HFFc6 (cell line): Measurements from ENCODE around the gene HS6ST3. TPM values are rescaled to one million over a fixed set of nuclear protein-coding genes. Genes with fewer than 3 reads are reported as not detected.

Experiments
- DNase-seq: peaks from one replicate; pipeline ENCODE4 v3.0.0-alpha.2; 2018
- H3K27ac Mint-ChIP-seq: 2 replicates; pipeline ENCODE4 v1.8.0; 2020; ENCODE audit warnings: mild to moderate bottlenecking, mixed read lengths
- H3K27me3 Mint-ChIP-seq: 2 replicates; pipeline ENCODE4 v1.8.0; 2021; ENCODE audit warnings: mild to moderate bottlenecking, moderate library complexity, mixed read lengths; ENCODE audit not compliant: insufficient read depth
- H3K36me3 Mint-ChIP-seq: 2 replicates; pipeline ENCODE4 v1.8.0; 2021; ENCODE audit warnings: low read depth, mixed read lengths
- H3K4me1 Mint-ChIP-seq: 2 replicates; pipeline ENCODE4 v1.8.0; 2020; ENCODE audit warnings: low read depth, mixed read lengths
- H3K4me3 Mint-ChIP-seq: 2 replicates; pipeline ENCODE4 v1.8.0; 2020; ENCODE audit warnings: mild to moderate bottlenecking, moderate library complexity, mixed read lengths
- H3K9me3 Mint-ChIP-seq: 2 replicates; pipeline ENCODE4 v1.8.0; 2020; ENCODE audit warnings: mild to moderate bottlenecking, mixed read lengths
- total RNA-seq, 6 experiments: library from RNA; stranded (reverse); fragmentation: NEBNext Ultra II Directional; extraction: Animal tissue kit (Norgen Biotek cat#: 25700); gene quantifications; 2 replicates in 1 of 6; 3 replicates in 5 of 6; pipeline ENCODE4 v1.2.3, GENCODE V29; 2021
- TF ChIP-seq, protein P1 (sequence below): fragments of 200-600 bp; sonication (generic); IDR thresholded peaks from 2 replicates; pipeline ENCODE4 v1.5.0; 2021; ENCODE audit warnings: antibody characterized with exemption, mild to moderate bottlenecking

Gene HS6ST3
- total RNA-seq, 6 experiments from 2014 or later, result not detected

DNA sequence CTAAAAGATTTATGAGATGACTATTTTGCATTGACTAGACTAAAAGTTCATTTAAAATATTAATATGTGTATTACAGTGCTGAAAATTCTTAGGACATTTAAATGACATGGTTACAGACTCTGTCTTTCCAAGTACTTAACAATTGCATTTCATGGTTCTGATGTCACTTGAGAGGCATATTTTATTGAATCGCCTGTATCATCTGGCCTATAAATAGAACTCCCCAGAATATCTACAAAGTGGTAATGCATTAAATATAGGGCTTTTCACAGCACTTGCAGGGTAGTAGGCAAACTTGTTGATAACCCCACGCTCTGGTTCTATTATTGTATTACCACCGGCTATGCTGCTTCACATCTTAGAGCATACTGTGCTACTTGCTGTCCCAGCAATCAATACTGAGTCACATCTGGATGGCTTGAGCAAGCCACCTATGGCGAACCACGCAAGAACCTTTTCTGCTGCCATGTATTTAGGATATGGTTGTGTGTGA, 400.6 kb downstream of the HS6ST3 start:
- Mint-ChIP-seq H3K27me3 (no peaks in the 10 kb centered on the region; the same call in 1 of the 2 replicates), H3K4me3 (no peak overlapping the region), H3K4me1 (no peaks in the 10 kb centered on the region), H3K9me3 (peaks cover 26% of the 10 kb centered on the region), H3K27ac (no peak overlapping the region), H3K36me3 (no peaks in the 10 kb centered on the region)
- TF ChIP-seq, protein P1, sequence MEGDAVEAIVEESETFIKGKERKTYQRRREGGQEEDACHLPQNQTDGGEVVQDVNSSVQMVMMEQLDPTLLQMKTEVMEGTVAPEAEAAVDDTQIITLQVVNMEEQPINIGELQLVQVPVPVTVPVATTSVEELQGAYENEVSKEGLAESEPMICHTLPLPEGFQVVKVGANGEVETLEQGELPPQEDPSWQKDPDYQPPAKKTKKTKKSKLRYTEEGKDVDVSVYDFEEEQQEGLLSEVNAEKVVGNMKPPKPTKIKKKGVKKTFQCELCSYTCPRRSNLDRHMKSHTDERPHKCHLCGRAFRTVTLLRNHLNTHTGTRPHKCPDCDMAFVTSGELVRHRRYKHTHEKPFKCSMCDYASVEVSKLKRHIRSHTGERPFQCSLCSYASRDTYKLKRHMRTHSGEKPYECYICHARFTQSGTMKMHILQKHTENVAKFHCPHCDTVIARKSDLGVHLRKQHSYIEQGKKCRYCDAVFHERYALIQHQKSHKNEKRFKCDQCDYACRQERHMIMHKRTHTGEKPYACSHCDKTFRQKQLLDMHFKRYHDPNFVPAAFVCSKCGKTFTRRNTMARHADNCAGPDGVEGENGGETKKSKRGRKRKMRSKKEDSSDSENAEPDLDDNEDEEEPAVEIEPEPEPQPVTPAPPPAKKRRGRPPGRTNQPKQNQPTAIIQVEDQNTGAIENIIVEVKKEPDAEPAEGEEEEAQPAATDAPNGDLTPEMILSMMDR, result no peak
- DNase-seq, result no peak

DNA sequence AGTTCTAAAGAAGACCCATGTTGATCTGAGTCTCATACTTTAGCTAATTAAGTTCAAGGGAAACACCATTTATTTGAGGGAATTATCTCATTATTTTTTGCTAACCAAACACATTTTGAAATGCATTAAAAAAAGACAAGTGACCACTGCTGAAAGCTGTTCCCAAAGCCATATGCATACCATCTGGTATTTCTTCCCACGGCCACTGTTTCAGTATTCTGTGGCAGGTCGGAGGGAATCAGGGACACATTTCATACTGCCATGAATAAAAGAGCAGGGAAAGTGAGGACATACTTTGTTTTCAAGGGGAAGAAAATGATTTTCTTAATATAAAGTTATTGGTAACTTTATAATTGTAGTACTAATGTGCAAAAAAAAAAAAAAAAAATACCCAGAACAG, 401.2 kb downstream of the HS6ST3 start:
- Mint-ChIP-seq H3K4me1 (no peaks in the 10 kb centered on the region), H3K27me3 (no peaks in the 10 kb centered on the region; the same call in 1 of the 2 replicates), H3K4me3 (no peak overlapping the region), H3K9me3 (peaks cover 27% of the 10 kb centered on the region), H3K27ac (no peak overlapping the region), H3K36me3 (no peaks in the 10 kb centered on the region)
- DNase-seq, result no peak
- TF ChIP-seq, protein P1, result no peak

DNA sequence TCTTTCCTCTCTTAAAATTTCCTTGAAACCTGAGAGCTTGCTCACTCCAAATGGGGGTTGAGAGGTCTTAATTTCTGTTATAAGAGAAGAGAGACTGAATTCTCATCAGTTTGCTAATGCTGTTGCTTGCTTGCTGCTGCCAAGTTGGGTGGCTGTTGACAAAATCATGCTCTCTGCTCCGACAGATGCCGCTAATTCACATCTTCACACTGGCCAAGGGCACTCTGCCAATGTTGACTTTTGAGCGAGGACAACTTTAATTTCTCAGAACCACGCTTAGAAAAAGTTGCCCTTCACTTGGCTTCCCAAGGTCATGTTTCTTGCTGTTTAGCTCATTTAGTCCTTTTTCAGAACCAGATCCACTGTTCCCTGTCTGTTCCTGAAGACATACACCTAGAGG, 402.9 kb downstream of the HS6ST3 start:
- Mint-ChIP-seq H3K27me3 (no peaks in the 10 kb centered on the region; the same call in 1 of the 2 replicates), H3K4me3 (no peak overlapping the region), H3K36me3 (no peaks in the 10 kb centered on the region), H3K4me1 (no peaks in the 10 kb centered on the region), H3K9me3 (peaks cover 34% of the 10 kb centered on the region), H3K27ac (no peak overlapping the region)
- TF ChIP-seq, protein P1, result no peak
- no peak for DNase-seq

DNA sequence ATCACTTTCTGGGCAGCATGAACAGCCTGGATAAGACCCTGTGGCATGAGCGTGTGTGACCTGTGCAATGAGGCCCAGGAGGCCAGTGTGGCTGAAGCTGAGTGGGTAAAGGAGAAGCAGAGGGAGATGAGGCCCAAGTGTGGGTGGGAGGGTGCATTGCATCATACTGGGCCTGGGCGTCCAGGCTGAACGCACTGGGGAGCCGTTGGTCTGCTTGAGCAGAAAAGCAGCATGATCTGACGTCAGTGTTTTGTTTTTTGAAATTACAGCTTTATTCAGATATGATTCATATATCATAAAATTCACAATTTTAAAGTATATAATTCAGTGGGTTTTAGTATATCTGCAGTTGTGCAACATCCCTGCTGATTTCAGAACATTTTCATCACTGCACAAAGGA, 409.7 kb downstream of the HS6ST3 start:
- Mint-ChIP-seq H3K4me3 (no peak overlapping the region), H3K27ac (no peak overlapping the region), H3K36me3 (no peaks in the 10 kb centered on the region), H3K9me3 (peaks cover 30% of the 10 kb centered on the region), H3K4me1 (no peaks in the 10 kb centered on the region), H3K27me3 (no peaks in the 10 kb centered on the region)
- no peak for DNase-seq
- TF ChIP-seq, protein P1, result no peak

DNA sequence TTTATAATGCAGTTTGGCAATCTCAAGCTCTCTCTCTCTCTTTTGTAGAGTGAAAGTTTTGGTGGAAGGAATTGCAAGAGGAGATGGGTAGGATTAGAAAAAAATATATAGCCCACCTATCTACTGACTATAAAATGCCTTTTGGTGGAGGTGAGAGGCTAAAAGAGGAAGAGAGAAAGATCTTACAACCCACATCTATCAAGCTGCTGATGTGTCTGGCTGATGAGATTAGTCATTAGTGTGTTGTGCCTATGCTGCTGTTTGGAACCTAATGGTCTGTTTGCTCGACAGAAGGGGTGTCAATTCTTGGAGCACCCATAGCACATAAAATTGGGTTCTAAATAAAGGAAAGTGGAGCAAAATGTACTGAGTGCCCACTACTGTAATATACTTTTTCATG, 411.0 kb downstream of the HS6ST3 start:
- no peaks in the 10 kb centered on the region for H3K36me3 Mint-ChIP-seq

More for the DNA sequence above, 411.0 kb downstream of the HS6ST3 start:
- no peaks in the 10 kb centered on the region for H3K4me1 Mint-ChIP-seq
- peaks cover 25% of the 10 kb centered on the region for H3K9me3 Mint-ChIP-seq
- no peaks in the 10 kb centered on the region for H3K27me3 Mint-ChIP-seq
- DNase-seq, result no peak
- H3K4me3 Mint-ChIP-seq, result no peak overlapping the region
- TF ChIP-seq, protein P1, result no peak
- no peak overlapping the region for H3K27ac Mint-ChIP-seq
